ENCODE measurements around the gene MIAT.
"Not testable (repeated sequence)": the region's sequence is repeated elsewhere in the genome, so short reads cannot be mapped to it uniquely, and the experiment has no call there.

MIAT gene

GRCh38 chr22:26700462-26700861 is 43.1 kb downstream of the MIAT start:
- no peak for DNase-seq (ENCODE audit: low read depth in 2 of 2)

GRCh38 chr22:26700886-26701285 is 43.5 kb downstream of the MIAT start:
- DNase-seq (ENCODE audit: low read depth in 2 of 2), result no peak

- DNase-seq (ENCODE audit: low read depth in 2 of 2), result no peak
Measured at GRCh38 chr22:26701323-26701722, 43.9 kb downstream of the MIAT start.

- DNase-seq (ENCODE audit: low read depth in 2 of 2), result no peak
Measured at GRCh38 chr22:26702906-26703830, 45.8 kb downstream of the MIAT start.

GRCh38 chr22:26705379-26705778 is 48.0 kb downstream of the MIAT start:
- DNase-seq (ENCODE audit: low read depth in 2 of 2), result not testable (repeated sequence)

GRCh38 chr22:26707090-26707489 is 49.7 kb downstream of the MIAT start:
- no peak for DNase-seq (ENCODE audit: low read depth in 2 of 2)

- no peak for DNase-seq (ENCODE audit: low read depth in 2 of 2)
Measured at GRCh38 chr22:26707581-26707980, 50.2 kb downstream of the MIAT start.

GRCh38 chr22:26708256-26709009 is 51.0 kb downstream of the MIAT start:
- no peak for DNase-seq (ENCODE audit: low read depth in 2 of 2)

GRCh38 chr22:26709617-26710390 is 52.4 kb downstream of the MIAT start:
- no peak for DNase-seq (ENCODE audit: low read depth in 2 of 2)

GRCh38 chr22:26711205-26711963 is 54.0 kb downstream of the MIAT start:
- no peak for DNase-seq (ENCODE audit: low read depth in 2 of 2)

GRCh38 chr22:26712158-26712557 is 54.8 kb downstream of the MIAT start:
- no peak for DNase-seq (ENCODE audit: low read depth in 2 of 2)

GRCh38 chr22:26713823-26714449 is 56.5 kb downstream of the MIAT start:
- DNase-seq (ENCODE audit: low read depth in 2 of 2), result no peak

GRCh38 chr22:26714971-26715370 is 57.6 kb downstream of the MIAT start:
- DNase-seq (ENCODE audit: low read depth in 2 of 2), result no peak

- no peak for DNase-seq (ENCODE audit: low read depth in 2 of 2)
Measured at GRCh38 chr22:26715392-26715936, 58.1 kb downstream of the MIAT start.

GRCh38 chr22:26718488-26718887 is 61.1 kb downstream of the MIAT start:
- DNase-seq (ENCODE audit: low read depth in 2 of 2), result no peak

- DNase-seq (ENCODE audit: low read depth in 2 of 2), result no peak
Measured at GRCh38 chr22:26718905-26719304, 61.5 kb downstream of the MIAT start.

- no peak for DNase-seq (ENCODE audit: low read depth in 2 of 2)
Measured at GRCh38 chr22:26722159-26722558, 64.8 kb downstream of the MIAT start.

- peak in 1 of 2 donors; percentile 2 for DNase-seq (ENCODE audit: low read depth in 2 of 2)
Measured at GRCh38 chr22:26724414-26724813, 67.0 kb downstream of the MIAT start.

- no peak for DNase-seq (ENCODE audit: low read depth in 2 of 2)
Measured at GRCh38 chr22:26725012-26725676, 67.8 kb downstream of the MIAT start.
